Activated naive CD8-positive, alpha-beta T cell treated with anti-CD3 and anti-CD28 coated beads, Interleukin-2, amount 50 U/mL, for 24 hours (primary cell): ENCODE results near the gene RANBP9.

Source experiments
- ATAC-seq: fragments of 150-1000 bp; cut with Tn5 transposase; one replicate; pipeline ENCODE4 v1.10.0; 2021
- DNase-seq: peaks from one replicate; pipeline ENCODE4 v3.0.0; 2021
- H3K27ac Mint-ChIP-seq: one replicate; pipeline ENCODE4 v1.8.0; 2021; ENCODE audit warnings: mild to moderate bottlenecking, mixed read lengths
- H3K27me3 Mint-ChIP-seq: one replicate; pipeline ENCODE4 v1.8.0; 2021; ENCODE audit warnings: mixed read lengths
- H3K36me3 Mint-ChIP-seq: one replicate; pipeline ENCODE4 v1.8.0; 2021; ENCODE audit warnings: low read depth, mixed read lengths
- H3K4me1 Mint-ChIP-seq: one replicate; pipeline ENCODE4 v1.8.0; 2021; ENCODE audit warnings: mixed read lengths
- H3K4me3 Mint-ChIP-seq: one replicate; pipeline ENCODE4 v1.8.0; 2021; ENCODE audit warnings: mild to moderate bottlenecking, moderate library complexity, mixed read lengths
- H3K9me3 Mint-ChIP-seq: one replicate; pipeline ENCODE4 v1.8.0; 2021; ENCODE audit warnings: mixed read lengths

RANBP9 gene

DNA sequence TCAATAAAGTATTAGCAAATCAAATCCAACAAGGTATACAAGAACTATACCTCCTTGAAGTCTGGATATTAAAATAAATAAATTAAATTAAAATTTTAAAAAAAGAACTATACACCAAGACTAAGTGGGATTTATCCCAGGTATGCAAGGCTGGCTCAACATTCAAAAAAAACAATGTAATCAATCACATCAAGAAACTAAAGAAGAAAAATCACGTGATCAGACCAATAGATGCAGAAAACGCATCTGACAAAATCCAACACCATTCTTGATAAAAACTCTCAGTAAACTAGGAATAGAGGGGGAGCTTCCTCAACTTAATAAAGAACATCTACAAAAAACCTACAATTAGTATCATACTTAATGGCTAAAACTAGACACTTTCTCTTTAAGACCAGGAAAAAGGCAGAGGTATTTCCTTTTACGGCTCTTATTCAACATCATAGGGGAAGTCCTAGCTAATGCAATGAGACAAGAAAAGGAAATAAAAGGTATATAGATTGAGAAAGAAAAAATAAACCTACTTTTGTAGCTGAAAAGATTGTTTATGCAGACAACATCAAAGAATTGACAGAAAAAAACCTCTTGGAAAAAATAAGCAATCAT is 35.0 kb downstream of the RANBP9 start:
- H3K27me3 Mint-ChIP-seq: no peaks in the 10 kb centered on the region
- peaks cover 21% of the 10 kb centered on the region for H3K9me3 Mint-ChIP-seq
- DNase-seq (no peak), ATAC-seq (no peak)
- peaks cover 62% of the 10 kb centered on the region for H3K4me1 Mint-ChIP-seq
- no peak overlapping the region for H3K27ac Mint-ChIP-seq
- H3K4me3 Mint-ChIP-seq: no peak overlapping the region
- peaks cover 33% of the 10 kb centered on the region for H3K36me3 Mint-ChIP-seq

DNA sequence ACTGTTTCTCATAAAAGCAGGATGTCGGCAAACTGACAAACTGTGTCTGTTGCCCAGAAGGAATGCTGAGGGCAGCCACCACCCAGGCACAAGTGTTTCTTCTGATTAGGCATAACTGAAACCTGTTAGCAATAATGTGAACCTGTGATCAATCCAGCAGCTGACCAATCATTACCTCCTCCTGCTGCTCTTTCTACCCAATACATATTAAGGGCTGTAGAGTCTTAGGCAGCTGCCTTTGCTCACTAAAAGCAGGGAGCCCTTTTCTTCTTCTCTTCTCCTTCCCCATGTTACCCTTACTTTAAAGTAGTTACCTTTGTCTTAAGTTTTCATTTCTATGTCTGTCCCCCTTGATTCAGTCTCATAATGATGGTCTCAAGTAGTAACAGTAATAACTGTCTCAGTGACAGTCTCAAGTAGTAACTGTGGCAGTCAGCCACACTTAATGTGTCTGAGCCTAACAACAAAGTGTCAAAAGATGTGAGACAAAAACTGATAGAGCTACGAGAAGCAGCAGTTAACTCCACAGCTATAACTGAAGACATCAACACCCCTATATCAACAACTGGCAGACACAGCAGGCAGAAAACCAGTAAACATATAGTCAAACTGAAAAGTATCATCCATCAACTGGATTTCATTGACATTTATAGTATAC is 37.0 kb downstream of the RANBP9 start:
- DNase-seq (no peak), ATAC-seq (no peak)
- peaks cover 34% of the 10 kb centered on the region for H3K36me3 Mint-ChIP-seq
- H3K4me3 Mint-ChIP-seq: no peak overlapping the region
- peaks cover 57% of the 10 kb centered on the region for H3K4me1 Mint-ChIP-seq
- peaks cover 16% of the 10 kb centered on the region for H3K9me3 Mint-ChIP-seq
- no peak overlapping the region for H3K27ac Mint-ChIP-seq
- no peaks in the 10 kb centered on the region for H3K27me3 Mint-ChIP-seq

DNA sequence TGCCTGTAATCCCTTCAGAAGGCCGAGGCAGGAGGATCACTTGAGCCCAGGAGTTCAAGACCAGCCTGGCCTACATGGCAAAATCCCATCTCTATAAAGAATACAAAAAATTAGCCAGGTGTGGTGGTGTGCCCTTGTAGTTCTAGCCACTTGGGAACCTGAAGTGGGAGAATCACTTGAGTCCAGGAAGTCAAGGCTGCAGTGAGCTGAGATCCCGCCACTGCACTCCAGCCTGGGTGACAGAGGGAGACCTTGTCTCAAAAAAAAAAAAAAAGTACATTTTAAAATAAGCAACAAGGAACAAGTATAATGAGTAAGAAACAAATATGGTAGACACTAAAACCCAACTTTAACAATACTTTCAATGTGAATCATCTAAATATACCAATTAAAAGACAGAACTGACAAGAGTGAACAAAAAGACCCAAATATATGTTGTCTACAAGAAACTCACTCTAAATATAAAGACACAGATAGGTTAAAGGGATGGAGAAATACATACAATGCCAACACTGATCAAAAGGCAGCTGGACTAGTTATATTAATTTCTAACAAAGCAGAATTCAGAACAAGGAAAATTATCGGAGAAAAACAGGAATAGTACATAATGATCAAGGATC is 37.7 kb downstream of the RANBP9 start:
- Mint-ChIP-seq H3K4me1 (peaks cover 64% of the 10 kb centered on the region), H3K27ac (no peak overlapping the region), H3K9me3 (peaks cover 16% of the 10 kb centered on the region), H3K36me3 (peaks cover 32% of the 10 kb centered on the region), H3K4me3 (no peak overlapping the region), H3K27me3 (no peaks in the 10 kb centered on the region)
- ATAC-seq (no peak), DNase-seq (no peak)

DNA sequence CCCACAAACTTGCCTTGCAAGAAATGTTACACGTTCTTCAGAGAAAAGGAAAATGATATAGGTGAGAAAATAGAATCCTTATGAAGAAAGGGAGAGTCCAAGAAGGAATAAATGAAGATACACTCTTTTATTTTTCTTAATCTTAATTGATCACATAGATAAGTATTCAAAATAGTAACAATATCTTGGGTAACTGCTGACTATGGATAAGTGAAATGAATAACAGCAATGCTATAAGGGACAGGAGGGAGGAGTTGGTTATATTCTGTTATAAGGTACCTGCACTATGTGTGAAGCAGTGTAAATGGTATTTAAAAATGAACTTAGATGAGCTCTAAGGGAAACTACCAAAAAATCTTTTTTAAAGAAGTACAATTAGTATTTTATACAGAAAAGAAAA is 38.3 kb downstream of the RANBP9 start:
- no peak for DNase-seq
- no peak overlapping the region for H3K27ac Mint-ChIP-seq
- no peak for ATAC-seq

DNA sequence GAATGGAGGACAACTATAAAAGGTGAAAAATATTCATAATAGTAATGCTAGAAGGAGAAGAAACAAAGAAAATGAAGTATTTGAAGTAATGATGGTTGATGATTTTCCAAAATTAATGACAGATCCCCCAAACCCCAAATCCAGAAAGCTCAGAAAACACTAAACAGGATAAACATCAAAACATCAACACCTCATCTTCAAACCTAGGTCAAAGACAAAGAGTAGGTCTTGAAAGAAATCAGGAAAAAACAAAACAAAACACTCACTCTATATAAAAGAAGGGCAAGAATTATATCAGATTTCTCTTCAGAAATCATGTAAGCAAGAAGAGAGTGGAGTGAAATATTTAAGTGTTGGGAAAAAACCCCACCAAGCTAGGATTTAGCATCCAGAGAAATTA is 38.7 kb downstream of the RANBP9 start:
- Mint-ChIP-seq H3K27me3 (no peaks in the 10 kb centered on the region), H3K9me3 (peaks cover 16% of the 10 kb centered on the region), H3K4me3 (no peak overlapping the region), H3K27ac (no peak overlapping the region), H3K36me3 (peaks cover 31% of the 10 kb centered on the region), H3K4me1 (peaks cover 71% of the 10 kb centered on the region)
- DNase-seq (no peak), ATAC-seq (no peak)

More for the DNA sequence above, 38.3 kb downstream of the RANBP9 start:
- Mint-ChIP-seq H3K4me1 (peaks cover 66% of the 10 kb centered on the region), H3K27me3 (no peaks in the 10 kb centered on the region), H3K9me3 (peaks cover 16% of the 10 kb centered on the region), H3K36me3 (peaks cover 32% of the 10 kb centered on the region), H3K4me3 (no peak overlapping the region)

DNA sequence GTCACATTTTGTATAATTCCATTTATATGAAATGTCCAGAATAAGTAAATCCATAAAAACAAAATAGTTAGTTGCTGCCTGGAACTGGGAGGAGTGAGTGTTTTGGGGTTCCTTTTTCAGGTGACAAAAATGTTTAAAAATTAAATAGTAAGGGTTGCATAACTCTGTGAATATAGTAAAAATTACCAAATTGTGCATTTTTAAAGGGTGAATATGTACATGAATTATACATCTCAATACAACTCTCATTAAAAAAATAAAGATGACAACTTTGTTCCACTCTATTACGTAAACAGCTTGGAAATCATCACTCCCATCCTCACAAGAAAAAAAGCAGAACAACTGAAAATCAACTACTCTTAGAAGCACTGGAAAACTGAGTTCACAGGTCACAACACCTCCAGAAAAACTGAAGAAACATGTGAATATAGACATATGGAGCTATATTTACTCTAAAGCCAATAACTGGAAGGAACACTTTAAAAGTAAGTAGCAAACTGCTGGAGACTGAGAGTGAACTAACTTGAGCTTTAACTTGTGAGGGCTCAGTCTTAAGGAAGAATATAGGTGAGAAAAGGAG is 40.0 kb downstream of the RANBP9 start:
- DNase-seq (no peak), ATAC-seq (no peak)
- Mint-ChIP-seq H3K27me3 (no peaks in the 10 kb centered on the region), H3K4me1 (peaks cover 78% of the 10 kb centered on the region), H3K4me3 (no peak overlapping the region), H3K27ac (no peak overlapping the region), H3K9me3 (peaks cover 10% of the 10 kb centered on the region), H3K36me3 (peaks cover 24% of the 10 kb centered on the region)

DNA sequence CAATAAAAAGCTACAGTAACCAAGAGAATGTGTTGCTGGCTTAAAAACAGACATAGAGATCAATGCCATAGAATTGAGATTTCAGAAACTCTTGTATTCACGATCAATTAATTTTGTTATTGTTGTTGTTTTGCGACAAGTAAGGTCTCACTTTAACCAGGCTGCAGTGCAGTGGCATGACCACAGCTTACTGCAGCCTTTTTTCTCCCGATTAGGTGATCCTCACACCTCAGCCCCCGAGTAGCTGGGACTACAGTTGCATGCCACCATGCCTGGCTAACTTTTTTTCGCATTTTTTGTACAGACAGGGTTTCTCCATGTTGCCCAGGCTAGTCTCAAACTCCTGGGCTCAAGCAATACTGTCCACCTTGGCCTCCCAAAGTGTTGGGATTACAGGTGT is 42.2 kb downstream of the RANBP9 start:
- no peak overlapping the region for H3K4me3 Mint-ChIP-seq
- ATAC-seq: no peak
- H3K27ac Mint-ChIP-seq: peak overlapping the region; percentile 80

DNA sequence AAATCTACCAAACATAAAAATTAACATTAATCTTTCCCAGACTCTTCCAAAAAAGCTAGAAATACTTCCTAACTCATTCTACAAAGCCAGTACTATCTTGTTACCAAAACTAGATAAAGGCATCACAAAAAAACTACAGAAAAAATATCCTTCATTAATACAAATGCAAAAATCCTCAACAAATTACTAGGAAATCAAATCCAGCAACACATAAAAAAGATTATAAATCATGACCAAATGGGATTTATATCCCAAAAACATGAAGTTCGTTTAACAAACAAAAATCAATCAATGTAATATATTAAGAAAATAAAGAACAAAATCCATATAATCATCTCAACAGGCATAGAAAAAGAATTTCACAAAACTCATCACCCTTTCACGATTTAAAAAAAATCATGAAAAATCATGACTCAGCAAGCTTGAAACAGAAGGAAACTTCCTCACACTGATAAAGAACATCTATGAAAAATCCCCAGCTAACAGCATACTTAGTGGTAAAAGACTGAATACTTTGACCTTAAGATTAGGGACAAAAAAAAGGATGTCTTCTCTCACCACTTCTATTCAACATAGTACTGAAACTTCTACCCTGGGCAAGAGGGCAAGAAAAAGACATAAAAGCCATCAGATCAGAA is 43.2 kb downstream of the RANBP9 start:
- Mint-ChIP-seq H3K36me3 (peaks cover 15% of the 10 kb centered on the region), H3K9me3 (no peaks in the 10 kb centered on the region), H3K4me3 (peak overlapping the region; percentile 39), H3K4me1 (peaks cover 90% of the 10 kb centered on the region), H3K27me3 (no peaks in the 10 kb centered on the region), H3K27ac (peak overlapping the region; percentile 80)
- DNase-seq (no peak), ATAC-seq (peak; percentile 91)

More for the DNA sequence above, 42.2 kb downstream of the RANBP9 start:
- Mint-ChIP-seq H3K27me3 (no peaks in the 10 kb centered on the region), H3K4me1 (peaks cover 85% of the 10 kb centered on the region), H3K9me3 (no peaks in the 10 kb centered on the region), H3K36me3 (peaks cover 18% of the 10 kb centered on the region)
- no peak for DNase-seq

DNA sequence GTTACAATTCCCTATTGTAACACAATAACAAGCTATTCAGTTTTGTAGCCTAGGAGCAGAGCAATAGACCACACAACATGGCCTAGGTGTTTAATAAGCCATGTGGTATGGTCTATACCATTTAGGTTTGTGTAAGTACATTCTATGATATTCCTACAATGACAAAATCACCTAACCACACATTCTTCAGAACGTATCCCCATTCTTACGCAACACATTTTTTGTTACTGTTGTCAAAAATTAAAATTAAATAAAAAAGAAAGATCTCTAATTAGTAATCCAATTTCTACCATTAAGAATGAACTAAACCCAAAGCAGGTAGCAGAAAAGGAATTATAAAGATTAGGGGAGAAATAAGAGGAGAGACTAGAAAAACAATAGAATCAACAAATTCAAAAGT is 44.0 kb downstream of the RANBP9 start:
- no peak for ATAC-seq
- Mint-ChIP-seq H3K27ac (peak overlapping the region; percentile 80), H3K4me1 (peaks cover 90% of the 10 kb centered on the region)

DNA sequence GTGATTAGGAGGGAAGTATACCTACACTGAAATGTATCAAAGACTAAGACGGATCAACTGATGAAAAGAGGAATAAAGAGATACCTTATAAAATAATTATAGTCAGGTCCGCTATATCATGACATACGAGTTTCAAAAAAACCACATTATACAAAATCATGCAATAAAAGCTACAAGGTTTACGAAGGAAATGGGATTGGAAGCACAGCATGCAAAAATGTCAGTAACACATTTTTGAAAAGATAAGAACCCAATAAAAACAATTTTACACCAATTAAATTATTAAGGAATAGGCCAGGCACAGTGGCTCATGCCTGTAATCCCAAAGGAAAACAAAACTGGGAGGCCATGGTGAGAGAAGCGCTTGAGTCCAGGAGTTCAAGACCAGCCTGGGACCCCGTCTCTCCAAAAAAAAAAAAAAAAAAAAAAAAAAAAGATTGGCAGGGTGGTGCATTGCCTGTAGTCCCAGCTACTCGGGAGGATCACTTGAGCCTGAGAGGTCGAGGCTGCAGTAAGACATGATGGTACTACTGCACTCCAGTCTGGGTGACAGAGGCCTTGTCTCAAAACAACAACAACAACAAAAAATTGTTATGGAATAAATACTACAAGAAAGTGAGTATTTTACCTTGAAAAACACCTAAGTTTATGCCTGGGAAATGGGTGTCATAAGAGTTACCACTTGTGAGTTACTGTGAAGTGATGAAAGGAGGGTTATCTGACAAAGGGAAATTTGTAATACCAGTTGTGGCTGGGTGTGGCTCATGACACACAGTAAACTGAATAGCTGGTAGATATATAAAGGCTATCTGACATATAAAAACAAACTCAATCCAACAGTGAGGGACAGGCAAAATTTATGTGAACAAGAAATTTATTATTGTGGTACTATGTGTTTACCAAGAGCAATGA is 45.2 kb downstream of the RANBP9 start:
- Mint-ChIP-seq H3K27ac (peak overlapping the region; percentile 61), H3K9me3 (no peaks in the 10 kb centered on the region), H3K4me1 (peaks cover 89% of the 10 kb centered on the region), H3K27me3 (no peaks in the 10 kb centered on the region), H3K36me3 (peaks cover 12% of the 10 kb centered on the region), H3K4me3 (no peak overlapping the region)
- DNase-seq (no peak), ATAC-seq (peak; percentile 68)

More for the DNA sequence above, 44.0 kb downstream of the RANBP9 start:
- no peaks in the 10 kb centered on the region for H3K9me3 Mint-ChIP-seq
- peaks cover 12% of the 10 kb centered on the region for H3K36me3 Mint-ChIP-seq
- H3K4me3 Mint-ChIP-seq: no peak overlapping the region
- no peak for DNase-seq
- no peaks in the 10 kb centered on the region for H3K27me3 Mint-ChIP-seq

DNA sequence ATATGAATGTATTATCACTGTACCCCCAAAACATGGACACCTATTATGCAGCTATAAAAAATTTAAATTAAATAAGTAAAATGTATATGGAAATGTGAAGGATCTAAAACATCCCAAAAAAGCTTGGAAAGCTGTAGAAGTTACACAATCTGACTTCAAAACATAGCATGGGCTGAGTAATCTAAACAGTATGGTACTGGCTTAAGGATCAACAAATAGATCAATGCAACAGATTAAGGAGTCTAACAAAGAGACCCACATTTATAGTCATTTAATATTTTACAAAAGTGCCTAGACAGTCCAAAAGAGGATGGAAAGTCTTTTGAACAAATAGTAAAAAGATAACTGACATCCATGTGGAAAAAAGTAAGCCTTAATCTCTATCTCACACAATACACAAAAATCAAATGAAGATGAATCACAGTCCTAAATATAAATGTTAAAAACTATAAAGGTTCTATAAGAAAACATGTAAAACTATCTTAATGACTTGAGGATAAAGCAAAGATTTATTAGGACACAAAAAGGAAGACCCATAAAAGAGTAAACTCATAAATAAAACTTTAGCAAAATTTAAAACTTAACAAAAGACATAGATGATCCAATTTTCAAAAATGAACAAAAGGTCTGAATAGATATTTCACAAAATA is 46.8 kb downstream of the RANBP9 start:
- H3K9me3 Mint-ChIP-seq: no peaks in the 10 kb centered on the region
- H3K27me3 Mint-ChIP-seq: no peaks in the 10 kb centered on the region
- DNase-seq (no peak), ATAC-seq (no peak)
- no peak overlapping the region for H3K27ac Mint-ChIP-seq
- peaks cover 93% of the 10 kb centered on the region for H3K4me1 Mint-ChIP-seq
- no peak overlapping the region for H3K4me3 Mint-ChIP-seq
- H3K36me3 Mint-ChIP-seq: peaks cover 1% of the 10 kb centered on the region

DNA sequence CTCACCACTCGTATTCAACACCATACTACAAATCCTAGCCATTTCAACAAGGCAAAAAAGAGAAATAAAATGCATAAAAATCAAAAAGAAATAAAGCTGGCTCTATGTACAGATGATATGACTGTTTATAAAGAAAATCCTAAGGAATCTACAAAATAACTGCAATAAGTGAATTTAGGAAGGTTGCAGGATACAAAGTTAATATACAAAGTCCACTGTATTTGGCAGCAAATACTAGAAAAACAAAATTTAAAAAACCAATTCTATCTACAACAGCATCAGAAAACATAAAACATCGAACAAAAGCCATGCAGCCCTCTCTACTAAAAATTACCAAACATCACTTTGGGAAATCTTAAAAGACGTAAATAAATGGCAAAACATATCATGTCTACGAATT is 47.6 kb downstream of the RANBP9 start:
- H3K27ac Mint-ChIP-seq: no peak overlapping the region
- H3K4me1 Mint-ChIP-seq: peaks cover 90% of the 10 kb centered on the region
- H3K36me3 Mint-ChIP-seq: peaks cover 1% of the 10 kb centered on the region
- H3K27me3 Mint-ChIP-seq: no peaks in the 10 kb centered on the region
- no peak overlapping the region for H3K4me3 Mint-ChIP-seq
- DNase-seq: no peak
- no peaks in the 10 kb centered on the region for H3K9me3 Mint-ChIP-seq
- ATAC-seq: no peak

DNA sequence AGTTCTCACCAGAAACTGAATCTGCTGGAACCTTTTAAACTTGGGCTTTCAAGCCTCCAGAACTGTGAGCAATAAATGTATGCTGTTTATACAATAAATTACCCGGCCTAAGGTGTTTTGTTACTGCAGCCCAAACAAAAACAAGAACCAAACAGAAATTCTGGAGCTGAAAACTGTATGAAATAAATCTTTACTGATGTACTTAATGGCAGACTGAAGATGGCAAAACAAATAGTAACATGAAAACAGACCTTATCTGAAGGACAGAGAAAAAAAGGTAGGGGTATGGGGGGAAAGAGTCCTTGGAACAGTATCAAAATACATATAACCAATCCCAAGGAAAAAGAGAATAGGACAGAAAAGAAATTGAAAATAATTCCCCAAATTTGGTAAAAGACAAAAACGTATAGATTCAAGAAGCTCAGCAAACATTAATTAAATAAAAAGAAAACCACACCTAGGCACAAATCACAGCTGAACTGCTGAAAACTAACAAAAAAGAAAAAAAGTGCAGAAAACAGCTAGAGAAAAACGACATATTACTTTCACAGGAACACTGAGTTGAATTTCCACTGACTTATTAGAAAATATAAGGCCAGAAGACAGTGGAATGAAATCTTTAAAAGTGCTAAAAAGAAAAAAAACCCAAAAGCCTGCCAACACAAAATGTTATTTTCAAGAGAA is 48.8 kb downstream of the RANBP9 start:
- Mint-ChIP-seq H3K27me3 (no peaks in the 10 kb centered on the region), H3K36me3 (peaks cover 1% of the 10 kb centered on the region), H3K9me3 (no peaks in the 10 kb centered on the region), H3K27ac (no peak overlapping the region), H3K4me1 (peaks cover 78% of the 10 kb centered on the region), H3K4me3 (no peak overlapping the region)
- no peak for DNase-seq
- ATAC-seq: no peak
